HG02973 (cell line): Measurements from ENCODE around the gene SLC25A39.
"Not testable (repeated sequence)": the region's sequence is repeated elsewhere in the genome, so short reads cannot be mapped to it uniquely, and the experiment has no call there.

Source experiments
- ATAC-seq: cut with Tn5 transposase; IDR thresholded peaks from one replicate; pipeline ENCODE4 v1.9.1; 2021; ENCODE audit warnings: moderate library complexity; ENCODE audit not compliant: unreplicated experiment

The SLC25A39 gene

GRCh38 chr17:44354582-44355561 lies 30.2 kb upstream of the SLC25A39 start:
- ATAC-seq: no peak

GRCh38 chr17:44353672-44354331 lies 29.2 kb upstream of the SLC25A39 start:
- ATAC-seq: no peak

- no peak for ATAC-seq
These were observed 28.4 kb upstream of the SLC25A39 start for GRCh38 chr17:44352828-44353671.

GRCh38 chr17:44351961-44352827 lies 27.6 kb upstream of the SLC25A39 start:
- no peak for ATAC-seq

GRCh38 chr17:44351464-44351863 lies 26.8 kb upstream of the SLC25A39 start:
- no peak for ATAC-seq

- ATAC-seq: no peak
These were observed 26.2 kb upstream of the SLC25A39 start for GRCh38 chr17:44350733-44351226.

GRCh38 chr17:44349553-44350070 lies 25.0 kb upstream of the SLC25A39 start:
- no peak for ATAC-seq

- no peak for ATAC-seq
These were observed 24.4 kb upstream of the SLC25A39 start for GRCh38 chr17:44348988-44349364.

- ATAC-seq: peak; percentile 38
These were observed 23.8 kb upstream of the SLC25A39 start for GRCh38 chr17:44348234-44348987.

GRCh38 chr17:44347206-44348055 lies 22.8 kb upstream of the SLC25A39 start:
- not testable (repeated sequence) for ATAC-seq

- ATAC-seq: no peak
These were observed 21.6 kb upstream of the SLC25A39 start for GRCh38 chr17:44346064-44346844.

GRCh38 chr17:44345454-44346026 lies 20.9 kb upstream of the SLC25A39 start:
- ATAC-seq: no peak

- ATAC-seq: peak; percentile 43
These were observed 20.4 kb upstream of the SLC25A39 start, which contains the start of gene GRN for GRCh38 chr17:44344939-44345453. Gene GRN (plus strand): TSS chr17:44345302. CDS start chr17:44349165, 3,863 bp downstream.

GRCh38 chr17:44343510-44344209 lies 19.0 kb upstream of the SLC25A39 start:
- no peak for ATAC-seq

- ATAC-seq: not testable (repeated sequence)
These were observed 15.9 kb upstream of the SLC25A39 start for GRCh38 chr17:44340553-44340952.

GRCh38 chr17:44338702-44339101 lies 14.1 kb upstream of the SLC25A39 start:
- ATAC-seq: no peak
